Amygdala (tissue), 56 donors: Measurements from ENCODE around the gene CHTF18.

Source experiments
- DNase-seq, 56 donors: peaks; one replicate each; lab custom pipeline; 2025; lab: John Stamatoyannopoulos, UW

Gene CHTF18

DNA sequence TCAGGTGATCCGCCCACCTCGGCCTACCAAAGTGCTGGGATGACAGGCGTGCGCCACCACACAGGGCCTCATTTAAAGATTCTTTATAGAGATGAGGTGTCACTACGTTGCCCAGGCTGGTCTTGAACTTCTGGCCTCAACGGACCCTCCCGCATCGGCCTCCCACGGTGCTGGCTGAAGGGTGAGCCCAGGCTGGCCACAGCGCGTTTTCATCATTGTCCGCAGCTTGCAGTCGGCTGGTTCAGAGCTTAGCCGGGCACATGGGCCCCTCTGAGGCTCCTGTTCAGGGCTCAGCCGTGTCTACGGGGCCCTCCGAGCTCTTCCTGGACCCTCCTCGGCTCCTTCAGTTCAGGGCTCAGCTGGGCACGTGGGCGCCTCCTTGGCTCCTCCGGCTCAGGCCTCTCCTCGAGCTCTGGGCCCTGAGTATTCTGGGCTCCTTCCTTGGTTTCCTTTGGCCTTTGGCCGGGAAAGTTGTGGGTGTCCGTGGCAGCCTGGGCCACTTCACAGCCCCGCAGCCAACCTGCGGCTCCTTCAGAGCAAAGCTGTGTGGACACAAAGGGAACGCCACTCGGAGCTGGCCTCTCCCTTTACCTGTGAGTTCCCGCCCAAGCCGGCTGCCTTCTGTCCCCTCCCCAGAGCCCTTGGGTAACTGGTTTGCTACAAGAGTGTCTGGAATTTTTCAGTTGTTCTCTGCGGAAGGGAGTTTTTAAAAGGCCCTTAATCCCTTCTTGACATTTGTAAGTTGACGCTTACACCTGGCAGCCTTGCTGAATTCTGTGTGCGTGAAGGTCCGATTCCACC lies 29.1 kb upstream of the CHTF18 start:
- DNase-seq, result no peak

- DNase-seq, result no peak
Measured at GRCh38 chr16:760065-760464, 28.4 kb upstream of the CHTF18 start.

GRCh38 chr16:760545-761343 lies 27.7 kb upstream of the CHTF18 start, which contains the start of gene MSLN:
Gene MSLN, plus strand, starts transcription at chr16:760734. Its CDS starts 1,947 bp downstream, at chr16:762681.
- no peak for DNase-seq

- DNase-seq, result no peak
Measured at GRCh38 chr16:761625-762513, 26.6 kb upstream of the CHTF18 start.

DNA sequence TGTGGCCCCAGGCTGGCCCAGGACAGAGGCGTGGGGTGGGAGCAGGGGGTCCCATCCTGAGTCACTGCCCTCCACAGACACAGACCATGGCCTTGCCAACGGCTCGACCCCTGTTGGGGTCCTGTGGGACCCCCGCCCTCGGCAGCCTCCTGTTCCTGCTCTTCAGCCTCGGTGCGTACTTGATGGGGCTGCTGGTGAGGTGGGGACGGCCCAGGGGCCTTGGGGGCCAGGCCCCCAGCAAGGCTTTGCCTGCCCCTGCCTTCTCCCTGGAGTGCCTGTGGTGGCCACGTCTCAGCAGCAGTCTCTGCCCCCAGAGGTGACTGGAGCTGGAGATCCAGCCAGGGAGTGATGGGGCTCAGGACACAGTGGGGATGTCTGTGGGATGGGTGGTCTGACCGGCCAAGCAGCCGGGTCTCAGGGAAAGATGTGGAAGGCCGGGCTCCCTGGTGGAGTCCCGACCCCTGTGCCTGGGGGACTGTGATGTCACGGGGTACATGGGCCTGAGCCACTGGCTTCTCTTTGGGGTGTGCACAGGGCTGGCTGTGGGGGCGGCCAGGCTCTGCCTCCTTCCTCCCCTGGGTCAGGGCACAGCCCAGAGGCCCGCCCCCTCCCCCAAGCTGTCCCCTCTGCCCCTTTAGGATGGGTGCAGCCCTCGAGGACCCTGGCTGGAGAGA lies 25.7 kb upstream of the CHTF18 start:
- DNase-seq, result no peak

DNA sequence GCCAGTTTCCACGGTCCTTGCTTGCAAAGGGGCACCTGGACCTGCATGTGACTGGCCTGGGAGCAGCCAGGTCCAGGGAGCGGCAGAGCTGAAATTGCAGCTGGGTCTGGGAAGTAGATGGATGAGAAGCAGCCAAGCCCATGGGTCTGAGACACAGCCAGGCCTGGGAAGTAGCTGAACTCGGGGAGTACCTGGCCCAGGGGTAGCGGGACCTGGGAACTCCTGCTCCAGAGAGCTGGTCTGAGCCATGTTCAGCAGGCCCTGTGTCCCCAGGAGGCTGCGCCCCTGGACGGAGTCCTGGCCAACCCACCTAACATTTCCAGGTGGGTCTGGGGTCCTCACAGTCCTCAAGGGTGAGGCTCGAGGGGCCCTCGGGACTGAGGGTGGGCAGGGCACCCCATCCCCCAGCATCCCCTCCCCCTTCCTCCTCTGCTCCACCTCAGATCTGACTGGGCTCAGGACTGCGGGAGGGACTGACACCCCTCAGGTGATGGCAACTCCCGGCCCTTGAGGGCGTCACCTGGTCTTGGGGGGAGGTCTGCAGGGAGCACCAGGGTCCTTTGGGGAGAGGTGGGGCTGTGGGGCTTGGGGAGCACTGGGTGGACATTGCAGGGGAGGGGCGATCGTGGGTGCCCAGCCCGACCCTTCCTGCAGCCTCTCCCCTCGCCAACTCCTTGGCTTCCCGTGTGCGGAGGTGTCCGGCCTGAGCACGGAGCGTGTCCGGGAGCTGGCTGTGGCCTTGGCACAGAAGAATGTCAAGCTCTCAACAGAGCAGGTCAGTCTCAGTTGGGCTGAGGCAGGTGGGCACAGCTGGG lies 24.8 kb upstream of the CHTF18 start:
- no peak for DNase-seq

- no peak for DNase-seq
Measured at GRCh38 chr16:764184-764750, 24.2 kb upstream of the CHTF18 start.

- DNase-seq, result no peak
Measured at GRCh38 chr16:764848-765487, 23.5 kb upstream of the CHTF18 start.

- DNase-seq, result no peak
Measured at GRCh38 chr16:765488-765865, 22.9 kb upstream of the CHTF18 start.

GRCh38 chr16:766008-766819 lies 22.2 kb upstream of the CHTF18 start:
- no peak for DNase-seq

- no peak for DNase-seq
Measured at GRCh38 chr16:766820-767640, 21.4 kb upstream of the CHTF18 start.

- no peak for DNase-seq
Measured at GRCh38 chr16:767743-768235, 20.6 kb upstream of the CHTF18 start.

- DNase-seq, result no peak
Measured at GRCh38 chr16:768428-768827, 20.0 kb upstream of the CHTF18 start.

GRCh38 chr16:769184-769784 lies 19.1 kb upstream of the CHTF18 start:
- DNase-seq, result no peak

GRCh38 chr16:769934-770333 lies 18.5 kb upstream of the CHTF18 start:
- DNase-seq, result no peak

- DNase-seq, result no peak
Measured at GRCh38 chr16:770411-770810, 18.0 kb upstream of the CHTF18 start.
